ENCODE data around the gene LRP1. TPM values are rescaled to one million over a fixed set of nuclear protein-coding genes. Genes with fewer than 3 reads are reported as not detected.

LRP1 gene
- total RNA-seq, 1 donor from 2014 or later = 261 TPM

- Histone ChIP-seq H3K27ac (no peak overlapping the region), H3K4me3 (no peak overlapping the region), H3K36me3 (no peaks in the 10 kb centered on the region), H3K4me1 (peaks cover 20% of the 10 kb centered on the region), H3K9me3 (no peaks in the 10 kb centered on the region), H3K27me3 (peaks cover 69% of the 10 kb centered on the region)
- intact Hi-C loops (cut with DNase I) = no loop called here
- DNase-seq (peak; percentile 85), ATAC-seq (peak; percentile 83)
- TF ChIP-seq CTCF (IDR thresholded peaks at IDR 0.05) = peak; percentile 65
These were observed 96.8 kb downstream of the LRP1 start for GRCh38 chr12:57224973-57225679.

GRCh38 chr12:57225680-57226210 lies 97.5 kb downstream of the LRP1 start:
- H3K9me3 ChIP-seq = no peaks in the 10 kb centered on the region
- no peak overlapping the region for H3K4me3 ChIP-seq
- H3K27me3 ChIP-seq = peaks cover 63% of the 10 kb centered on the region
- intact Hi-C loops (cut with DNase I) = no loop called here
- no peaks in the 10 kb centered on the region for H3K36me3 ChIP-seq
- ATAC-seq (no peak), DNase-seq (no peak)
- H3K27ac ChIP-seq = no peak overlapping the region
- TF ChIP-seq CTCF (IDR thresholded peaks at IDR 0.05) = no peak
- H3K4me1 ChIP-seq = peaks cover 26% of the 10 kb centered on the region

GRCh38 chr12:57226588-57227314 lies 98.5 kb downstream of the LRP1 start:
- Histone ChIP-seq H3K27ac (no peak overlapping the region), H3K36me3 (peaks cover 6% of the 10 kb centered on the region), H3K27me3 (peaks cover 53% of the 10 kb centered on the region), H3K4me1 (peaks cover 33% of the 10 kb centered on the region), H3K4me3 (no peak overlapping the region), H3K9me3 (no peaks in the 10 kb centered on the region)
- DNase-seq = no peak
- no peak for TF ChIP-seq CTCF (IDR thresholded peaks at IDR 0.05)
- ATAC-seq = no peak
- intact Hi-C loops (cut with DNase I) = no loop called here

GRCh38 chr12:57227315-57228115 lies 99.2 kb downstream of the LRP1 start:
- ATAC-seq (no peak), DNase-seq (no peak)
- peaks cover 46% of the 10 kb centered on the region for H3K27me3 ChIP-seq
- TF ChIP-seq CTCF (IDR thresholded peaks at IDR 0.05) = no peak
- H3K4me3 ChIP-seq = no peak overlapping the region
- intact Hi-C loops (cut with DNase I) = no loop called here
- no peaks in the 10 kb centered on the region for H3K9me3 ChIP-seq
- peaks cover 33% of the 10 kb centered on the region for H3K4me1 ChIP-seq
- peaks cover 13% of the 10 kb centered on the region for H3K36me3 ChIP-seq
- H3K27ac ChIP-seq = no peak overlapping the region

- Histone ChIP-seq H3K4me1 (peaks cover 33% of the 10 kb centered on the region), H3K4me3 (peak overlapping the region; percentile 81), H3K27ac (peak overlapping the region; percentile 82), H3K36me3 (peaks cover 29% of the 10 kb centered on the region), H3K9me3 (no peaks in the 10 kb centered on the region), H3K27me3 (peaks cover 30% of the 10 kb centered on the region)
- intact Hi-C loops (cut with DNase I) = no loop called here
- TF ChIP-seq CTCF (IDR thresholded peaks at IDR 0.05) = no peak
- ATAC-seq (no peak), DNase-seq (no peak)
These were observed 100.9 kb downstream of the LRP1 start for GRCh38 chr12:57229046-57229633.

Measured in upper lobe of right lung (tissue), 1 donor.